WERI-Rb-1 (cell line): ENCODE results near the gene ARHGEF25.
"Not testable (repeated sequence)": the region's sequence is repeated elsewhere in the genome, so short reads cannot be mapped to it uniquely, and the experiment has no call there.

Source experiments
- DNase-seq: peaks from one replicate; pipeline ENCODE4 v3.0.0-alpha.2; 2020
- H3K27ac ChIP-seq: fragments of 250-450 bp; sonication (Bioruptor Pico); 2 replicates; pipeline ENCODE4 v1.5.1; 2020; ENCODE audit warnings: mild to moderate bottlenecking, moderate library complexity
- H3K27me3 ChIP-seq: fragments of 250-450 bp; sonication (Bioruptor Pico); 2 replicates; pipeline ENCODE4 v1.5.1; 2021; ENCODE audit warnings: mild to moderate bottlenecking, low read depth, moderate library complexity; ENCODE audit not compliant: insufficient read depth, severe bottlenecking
- H3K36me3 ChIP-seq: fragments of 250-450 bp; sonication (Bioruptor Pico); 2 replicates; pipeline ENCODE4 v1.5.1; 2020; ENCODE audit warnings: mild to moderate bottlenecking, moderate library complexity
- H3K4me3 ChIP-seq: 2 replicates; pipeline ENCODE4 v1.5.1; 2011; ENCODE audit warnings: low read depth, mild to moderate bottlenecking, control low read depth, low read length
- H3K9me3 ChIP-seq: fragments of 250-450 bp; sonication (Bioruptor Pico); 2 replicates; pipeline ENCODE4 v1.5.1; 2021; ENCODE audit warnings: mild to moderate bottlenecking, moderate library complexity; ENCODE audit not compliant: severe bottlenecking
- TF ChIP-seq, protein P1 (sequence below): IDR thresholded peaks from 2 replicates; pipeline ENCODE4 v1.5.1; 2011; ENCODE audit warnings: low read depth, mild to moderate bottlenecking, control low read depth, inconsistent platforms, low read length

Gene ARHGEF25

DNA sequence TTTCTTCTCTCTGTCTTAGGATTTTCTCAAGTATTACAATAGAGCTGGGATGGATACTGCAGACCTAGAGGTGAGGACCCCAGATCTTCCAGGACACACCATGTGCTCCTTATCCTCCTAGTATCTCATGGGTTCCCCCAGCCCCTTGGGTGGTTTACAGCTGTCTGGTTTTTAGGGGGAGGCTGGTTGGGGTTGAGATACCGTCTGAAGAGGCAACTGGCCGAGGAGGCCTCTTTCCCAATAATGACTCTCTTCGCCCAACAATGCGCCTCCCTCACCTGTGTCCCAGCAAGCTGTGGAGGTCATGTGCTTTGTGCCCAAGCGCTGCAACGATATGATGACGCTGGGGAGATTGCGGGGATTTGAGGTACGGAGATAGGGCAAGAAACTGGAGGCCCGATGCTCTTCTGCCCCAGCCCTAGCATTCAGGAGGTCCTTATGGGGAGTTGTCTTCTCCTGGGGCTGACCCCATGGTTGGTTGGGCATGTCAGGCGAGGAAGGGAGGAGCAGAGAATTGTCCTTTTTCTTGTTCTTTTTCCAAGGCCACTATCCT, 3.8 kb downstream of the ARHGEF25 start:
- no peaks in the 10 kb centered on the region for H3K9me3 ChIP-seq
- H3K27me3 ChIP-seq: no peaks in the 10 kb centered on the region
- TF ChIP-seq, protein P1, sequence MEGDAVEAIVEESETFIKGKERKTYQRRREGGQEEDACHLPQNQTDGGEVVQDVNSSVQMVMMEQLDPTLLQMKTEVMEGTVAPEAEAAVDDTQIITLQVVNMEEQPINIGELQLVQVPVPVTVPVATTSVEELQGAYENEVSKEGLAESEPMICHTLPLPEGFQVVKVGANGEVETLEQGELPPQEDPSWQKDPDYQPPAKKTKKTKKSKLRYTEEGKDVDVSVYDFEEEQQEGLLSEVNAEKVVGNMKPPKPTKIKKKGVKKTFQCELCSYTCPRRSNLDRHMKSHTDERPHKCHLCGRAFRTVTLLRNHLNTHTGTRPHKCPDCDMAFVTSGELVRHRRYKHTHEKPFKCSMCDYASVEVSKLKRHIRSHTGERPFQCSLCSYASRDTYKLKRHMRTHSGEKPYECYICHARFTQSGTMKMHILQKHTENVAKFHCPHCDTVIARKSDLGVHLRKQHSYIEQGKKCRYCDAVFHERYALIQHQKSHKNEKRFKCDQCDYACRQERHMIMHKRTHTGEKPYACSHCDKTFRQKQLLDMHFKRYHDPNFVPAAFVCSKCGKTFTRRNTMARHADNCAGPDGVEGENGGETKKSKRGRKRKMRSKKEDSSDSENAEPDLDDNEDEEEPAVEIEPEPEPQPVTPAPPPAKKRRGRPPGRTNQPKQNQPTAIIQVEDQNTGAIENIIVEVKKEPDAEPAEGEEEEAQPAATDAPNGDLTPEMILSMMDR: no peak
- no peak overlapping the region for H3K4me3 ChIP-seq
- no peak for DNase-seq
- H3K27ac ChIP-seq: no peak overlapping the region
- H3K36me3 ChIP-seq: peaks cover 60% of the 10 kb centered on the region

DNA sequence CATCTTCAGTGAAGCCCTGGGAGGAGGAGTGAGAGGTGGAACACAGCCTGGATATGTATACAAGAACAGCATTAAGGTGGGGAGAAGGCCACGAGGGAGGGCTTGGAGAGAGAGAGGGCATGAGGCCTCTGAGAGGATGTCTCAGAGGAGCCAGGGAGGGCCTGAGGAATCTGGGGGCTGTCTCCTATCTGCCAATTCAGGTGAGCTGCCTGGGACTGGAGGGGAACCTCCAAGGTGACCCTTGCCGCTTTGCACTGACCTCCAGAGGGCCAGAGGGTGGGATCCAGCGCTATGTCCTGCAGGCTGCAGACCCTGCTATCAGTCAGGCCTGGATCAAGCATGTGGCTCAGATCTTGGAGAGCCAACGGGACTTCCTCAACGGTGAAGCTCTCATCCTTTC, 4.4 kb downstream of the ARHGEF25 start:
- peaks cover 66% of the 10 kb centered on the region for H3K36me3 ChIP-seq
- H3K27me3 ChIP-seq: no peaks in the 10 kb centered on the region
- DNase-seq: no peak
- TF ChIP-seq, protein P1: no peak
- no peak overlapping the region for H3K27ac ChIP-seq
- H3K4me3 ChIP-seq: no peak overlapping the region
- no peaks in the 10 kb centered on the region for H3K9me3 ChIP-seq

DNA sequence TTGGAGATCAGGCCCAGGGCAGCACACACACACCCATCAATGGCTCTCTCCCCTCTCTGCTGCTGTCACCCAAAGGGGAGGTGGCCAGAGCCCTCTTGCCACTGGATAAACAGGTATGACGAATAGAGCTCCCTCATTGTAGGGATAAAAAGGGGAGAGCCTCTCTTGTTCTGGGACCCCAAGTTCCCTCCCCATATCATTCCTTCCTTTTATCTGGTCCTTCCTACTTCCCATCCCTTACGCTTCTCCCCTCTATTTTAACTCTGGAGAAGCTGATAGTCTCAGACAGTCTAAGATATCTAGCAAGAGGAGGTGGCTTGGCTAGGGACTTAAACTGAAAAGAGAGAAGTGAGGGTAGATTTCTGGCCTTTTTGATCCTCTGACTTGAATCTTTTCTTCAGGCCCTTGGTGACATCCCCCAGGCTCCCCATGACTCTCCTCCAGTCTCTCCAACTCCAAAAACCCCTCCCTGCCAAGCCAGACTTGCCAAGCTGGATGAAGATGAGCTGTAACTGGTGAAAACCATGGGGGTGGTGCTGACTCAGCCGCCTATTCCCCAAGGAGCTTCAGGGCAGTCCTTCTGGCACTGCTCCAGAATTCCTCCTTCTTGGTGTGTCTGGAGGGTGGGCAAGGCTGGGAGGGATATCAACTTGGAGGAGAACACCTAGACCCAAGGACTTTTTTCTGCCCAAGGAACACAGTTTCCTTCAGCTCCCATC, 5.3 kb downstream of the ARHGEF25 start:
- H3K9me3 ChIP-seq: no peaks in the 10 kb centered on the region
- H3K27me3 ChIP-seq: no peaks in the 10 kb centered on the region
- H3K27ac ChIP-seq: no peak overlapping the region
- peaks cover 73% of the 10 kb centered on the region for H3K36me3 ChIP-seq
- DNase-seq: no peak
- TF ChIP-seq, protein P1: no peak
- no peak overlapping the region for H3K4me3 ChIP-seq

DNA sequence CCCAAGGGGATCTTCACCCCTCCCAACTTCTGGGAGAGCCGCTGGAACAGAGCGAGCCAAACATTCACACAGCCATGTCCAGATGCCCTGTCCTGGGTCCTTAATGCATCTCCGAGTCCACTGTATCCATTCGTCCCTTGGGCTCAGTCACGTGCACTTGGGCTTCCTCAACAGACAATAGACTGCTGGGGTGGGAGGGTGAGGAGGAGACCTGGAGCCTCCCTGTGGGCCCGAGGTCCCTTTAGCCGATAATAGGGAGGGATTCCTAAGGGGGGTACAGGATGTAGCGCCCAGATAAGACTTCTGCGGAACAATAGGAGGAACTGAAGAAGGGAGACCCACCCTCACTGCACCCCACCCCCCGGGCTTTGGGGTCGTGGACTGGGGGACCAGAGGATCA, 6.7 kb downstream of the ARHGEF25 start:
- TF ChIP-seq, protein P1: no peak
- H3K9me3 ChIP-seq: no peaks in the 10 kb centered on the region
- peaks cover 85% of the 10 kb centered on the region for H3K36me3 ChIP-seq
- H3K27ac ChIP-seq: no peak overlapping the region
- no peak overlapping the region for H3K4me3 ChIP-seq
- no peaks in the 10 kb centered on the region for H3K27me3 ChIP-seq
- no peak for DNase-seq

DNA sequence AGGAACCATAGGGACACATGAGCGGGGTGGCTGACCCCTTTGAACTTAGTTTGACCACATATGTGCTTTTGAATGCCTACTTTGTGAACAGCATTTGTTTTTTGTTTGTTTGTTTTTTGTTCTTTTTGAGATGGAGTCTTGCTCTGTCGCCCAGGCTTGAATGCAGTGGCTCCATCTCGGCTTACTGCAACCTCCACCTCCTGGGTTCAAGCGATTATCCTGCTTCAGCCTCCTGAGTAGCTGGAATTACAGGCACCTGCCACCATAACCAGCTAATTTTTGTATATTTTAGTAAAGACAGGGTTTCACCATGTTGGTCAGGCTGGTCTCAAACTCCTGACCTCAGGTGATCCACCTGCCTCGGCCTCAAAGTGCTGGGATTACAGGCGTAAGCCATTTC, 7.2 kb downstream of the ARHGEF25 start:
- not testable (repeated sequence) for H3K27me3 ChIP-seq, H3K4me3 ChIP-seq, DNase-seq, H3K9me3 ChIP-seq, H3K27ac ChIP-seq
- H3K36me3 ChIP-seq: peaks cover 82% of the 10 kb centered on the region

DNA sequence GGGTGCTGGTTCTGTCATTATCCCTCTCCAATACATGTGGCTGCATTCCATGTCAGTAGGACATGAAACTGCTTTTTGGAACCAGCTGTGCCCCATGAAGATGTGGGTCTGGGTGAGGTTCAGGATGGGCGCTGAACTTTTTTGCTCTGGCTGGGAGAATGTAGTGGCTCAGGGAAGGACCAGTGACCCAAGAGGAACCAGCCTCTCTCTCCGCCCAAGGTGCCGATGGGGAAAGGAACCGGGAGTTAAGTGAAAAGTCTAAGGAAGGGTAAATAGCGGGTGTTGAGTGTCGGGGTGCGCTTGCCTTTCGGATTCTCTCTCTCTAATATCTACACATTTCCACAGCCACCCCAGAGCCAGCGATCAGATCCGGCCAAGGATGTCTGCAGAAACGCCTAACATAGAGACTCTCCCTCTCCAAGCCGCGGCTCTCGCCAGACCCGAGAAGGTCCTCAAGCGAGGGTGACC, 7.8 kb downstream of the ARHGEF25 start:
- H3K9me3 ChIP-seq: no peaks in the 10 kb centered on the region
- H3K27me3 ChIP-seq: no peaks in the 10 kb centered on the region
- H3K4me3 ChIP-seq: no peak overlapping the region
- no peak for DNase-seq
- peaks cover 78% of the 10 kb centered on the region for H3K36me3 ChIP-seq
- H3K27ac ChIP-seq: no peak overlapping the region; the same call in 1 of the 2 replicates
- TF ChIP-seq, protein P1: no peak
